ENCODE data around the gene C10orf90. TPM values are rescaled to one million over a fixed set of nuclear protein-coding genes. Genes with fewer than 3 reads are reported as not detected.

Gene C10orf90
- total and polyA plus RNA-seq, 12 donors: 0.04 to 0.36 TPM; not detected in 10

GRCh38 chr10:126448091-126448490 is 222.4 kb downstream of the C10orf90 start:
- 89 to 93% methylated on average over 5 of the region's 5 CpGs for WGBS, 2 donors
- H3K9me3 ChIP-seq: peaks cover 0 to 32% (median 0%) of the 10 kb centered on the region in 11 donors
- intact Hi-C loops (cut with DNase I): no loop called here

DNA sequence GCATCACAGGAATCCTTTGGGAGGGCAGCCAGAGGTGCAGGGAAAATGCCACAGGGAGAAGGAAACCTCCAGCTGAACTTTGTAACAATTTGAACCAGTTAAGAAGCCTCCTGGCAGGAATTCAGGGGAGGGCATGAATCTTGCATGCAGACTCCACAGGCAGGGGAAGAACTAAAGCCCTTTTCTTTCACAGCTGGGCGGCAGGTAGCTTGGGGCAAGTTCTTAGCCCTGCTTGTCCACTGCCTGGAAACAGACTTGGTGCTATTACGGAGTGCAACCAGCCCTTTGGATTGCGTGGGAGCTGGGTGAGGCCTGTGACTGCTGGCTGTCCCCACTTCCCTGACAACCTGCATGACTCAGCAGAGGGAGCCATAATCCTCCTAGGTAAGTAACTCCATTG is 230.6 kb downstream of the C10orf90 start:
- no peak overlapping the region for H3K27ac ChIP-seq
- intact Hi-C loops (cut with DNase I): no loop called here
- no peak overlapping the region for H3K4me3 ChIP-seq
- DNase-seq (no peak), ATAC-seq (no peak)
- H3K4me1 ChIP-seq: no peaks in the 10 kb centered on the region
- TF ChIP-seq, protein P1, sequence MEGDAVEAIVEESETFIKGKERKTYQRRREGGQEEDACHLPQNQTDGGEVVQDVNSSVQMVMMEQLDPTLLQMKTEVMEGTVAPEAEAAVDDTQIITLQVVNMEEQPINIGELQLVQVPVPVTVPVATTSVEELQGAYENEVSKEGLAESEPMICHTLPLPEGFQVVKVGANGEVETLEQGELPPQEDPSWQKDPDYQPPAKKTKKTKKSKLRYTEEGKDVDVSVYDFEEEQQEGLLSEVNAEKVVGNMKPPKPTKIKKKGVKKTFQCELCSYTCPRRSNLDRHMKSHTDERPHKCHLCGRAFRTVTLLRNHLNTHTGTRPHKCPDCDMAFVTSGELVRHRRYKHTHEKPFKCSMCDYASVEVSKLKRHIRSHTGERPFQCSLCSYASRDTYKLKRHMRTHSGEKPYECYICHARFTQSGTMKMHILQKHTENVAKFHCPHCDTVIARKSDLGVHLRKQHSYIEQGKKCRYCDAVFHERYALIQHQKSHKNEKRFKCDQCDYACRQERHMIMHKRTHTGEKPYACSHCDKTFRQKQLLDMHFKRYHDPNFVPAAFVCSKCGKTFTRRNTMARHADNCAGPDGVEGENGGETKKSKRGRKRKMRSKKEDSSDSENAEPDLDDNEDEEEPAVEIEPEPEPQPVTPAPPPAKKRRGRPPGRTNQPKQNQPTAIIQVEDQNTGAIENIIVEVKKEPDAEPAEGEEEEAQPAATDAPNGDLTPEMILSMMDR (IDR thresholded peaks at IDR 0.05): no peak
- H3K27me3 ChIP-seq: peaks cover 0 to 12% (median 6%) of the 10 kb centered on the region in 7 donors
- no peaks in the 10 kb centered on the region for H3K36me3 ChIP-seq
- 89 to 94% methylated on average over 3 of the region's 3 CpGs for WGBS, 2 donors
- H3K9me3 ChIP-seq: peaks cover 0 to 23% (median 0%) of the 10 kb centered on the region in 11 donors

More at GRCh38 chr10:126448091-126448490, 222.4 kb downstream of the C10orf90 start:
- ATAC-seq (no peak), DNase-seq (no peak)
- Histone ChIP-seq H3K4me1 (no peaks in the 10 kb centered on the region), H3K4me3 (no peak overlapping the region), H3K27me3 (peaks cover 0 to 6% (median 0%) of the 10 kb centered on the region in 7 donors), H3K36me3 (no peaks in the 10 kb centered on the region), H3K27ac (no peak overlapping the region)
- TF ChIP-seq, protein P1 (IDR thresholded peaks at IDR 0.05): no peak

DNA sequence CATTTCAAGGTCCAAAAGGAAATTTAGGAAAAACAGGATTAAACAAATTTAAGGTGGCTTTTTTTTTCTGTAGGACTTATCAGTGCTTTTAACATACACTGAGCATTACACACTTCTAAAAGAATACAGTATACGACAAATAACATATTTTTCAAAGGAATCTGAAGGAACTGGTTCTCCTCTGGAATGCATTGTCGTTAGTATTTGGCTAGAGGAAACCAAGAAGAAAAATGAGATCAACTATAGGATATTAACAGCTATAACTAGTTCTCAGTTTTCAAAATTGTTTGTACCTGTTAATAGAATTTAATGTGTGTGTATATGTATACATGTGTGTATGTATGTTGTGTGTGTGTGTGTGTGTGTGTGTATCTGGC is 232.1 kb downstream of the C10orf90 start:
- no peak for ATAC-seq
- no peak for DNase-seq
- intact Hi-C loops (cut with DNase I): no loop called here
- Histone ChIP-seq H3K36me3 (no peaks in the 10 kb centered on the region), H3K4me3 (no peak overlapping the region), H3K27me3 (peaks cover 0 to 22% (median 6%) of the 10 kb centered on the region in 7 donors), H3K4me1 (no peaks in the 10 kb centered on the region), H3K9me3 (peaks cover 0 to 13% (median 0%) of the 10 kb centered on the region in 11 donors), H3K27ac (no peak overlapping the region)
- TF ChIP-seq, protein P1 (IDR thresholded peaks at IDR 0.05): no peak
- 66 to 77% methylated on average over 2 of the region's 2 CpGs for WGBS, 2 donors

DNA sequence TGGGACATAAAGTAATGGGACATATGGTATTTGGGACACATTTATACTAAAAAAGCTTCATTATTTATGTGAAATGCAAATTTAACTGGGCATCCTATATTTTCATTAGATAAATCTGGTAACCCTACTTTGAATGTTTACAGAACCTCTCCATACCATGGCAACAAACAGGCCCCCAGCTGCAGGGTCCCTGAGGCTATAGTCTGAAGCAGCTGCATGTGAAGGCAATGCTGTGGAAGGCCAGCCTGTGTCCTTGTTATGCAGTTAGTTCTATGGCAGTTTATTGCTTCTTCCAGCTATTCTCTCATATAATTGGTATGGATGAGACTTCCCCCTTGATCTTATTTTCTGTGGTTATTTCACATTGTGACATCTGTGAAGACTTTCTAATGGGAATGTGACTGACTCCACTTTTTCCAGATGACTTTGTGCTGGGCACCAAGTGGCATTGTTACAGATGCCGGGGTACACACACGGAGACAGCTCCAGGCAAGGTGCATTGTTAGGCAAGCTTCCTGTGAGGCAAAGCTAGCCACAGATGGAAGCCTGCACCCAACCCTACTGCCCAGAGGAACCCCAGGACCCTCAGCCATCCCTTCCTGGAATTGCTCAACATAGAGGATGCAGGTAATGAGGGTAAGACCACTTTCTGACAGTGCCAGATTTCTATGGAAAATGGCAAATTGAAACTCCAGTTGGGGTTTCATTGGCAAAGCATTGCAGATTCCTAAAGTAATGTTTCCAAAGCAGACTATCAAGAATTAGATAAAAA is 232.7 kb downstream of the C10orf90 start:
- intact Hi-C loops (cut with DNase I): no loop called here
- Histone ChIP-seq H3K4me3 (no peak overlapping the region), H3K27ac (no peak overlapping the region), H3K36me3 (no peaks in the 10 kb centered on the region), H3K4me1 (no peaks in the 10 kb centered on the region), H3K27me3 (peaks cover 0 to 22% (median 6%) of the 10 kb centered on the region in 7 donors), H3K9me3 (peaks cover 0 to 13% (median 0%) of the 10 kb centered on the region in 11 donors)
- 88% methylated on average over 2 of the region's 2 CpGs for WGBS, 2 donors
- TF ChIP-seq, protein P1 (IDR thresholded peaks at IDR 0.05): no peak
- no peak for DNase-seq
- ATAC-seq: no peak

Data from heart right ventricle (tissue), 16 donors.